K562 (cell line): ENCODE data around the gene MC1R. TPM values are rescaled to one million over a fixed set of nuclear protein-coding genes. Genes with fewer than 3 reads are reported as not detected.

ENCODE experiments used
- ATAC-seq: fragments of 200-7000 bp; cut with Tn5 transposase; 3 replicates; pipeline ENCODE4 v1.9.1; 2020; ENCODE audit warnings: moderate library complexity
- BruUV-seq: library from RNA; stranded (reverse); fragments of 400-500 nt; replicated peaks from 2 replicates; lab custom pipeline; 2021; lab: Mats Ljungman, UMichigan
- CTCF ChIA-PET: fragments of 300-600 bp; formaldehyde crosslinking; extraction: SDS; loops from one replicate; lab custom pipeline; 2021; ENCODE audit warnings: low intra/inter-chr PET ratio; lab: Yijun Ruan, JAX
- POLR2A ChIA-PET: fragments of 300-600, 350-650 bp; sonication (Branson Sonifier 250); formaldehyde crosslinking; extraction: SDS; loops from one replicate; lab custom pipeline; 2021; ENCODE audit warnings: antibody characterized with exemption, inconsistent platforms; lab: Yijun Ruan, JAX
- DNase-seq, 4 experiments: peaks; one replicate each; pipeline versions ENCODE4 v3.0.0 to v3.0.0-alpha.2; 2011 to 2018; ENCODE audit warnings: low spot score in 3 of 4, mixed read lengths in 3 of 4; ENCODE audit errors: extremely low read depth in 1 of 4
- FAIRE-seq: peaks from 2 replicates; lab custom pipeline; 2011; peaks lifted over from hg19 to GRCh38; lab: Jason Lieb, UNC
- H2AFZ ChIP-seq: 2 replicates; pipeline ENCODE4 v1.6.0; 2011; ENCODE audit warnings: low read depth, low read length, control low read depth, inconsistent platforms
- H3K27ac ChIP-seq: fragments of 200-600 bp; 3 replicates; pipeline ENCODE4 v1.8.0; 2011; ENCODE audit warnings: low read depth, mild to moderate bottlenecking, control low read depth, inconsistent platforms, low read length, moderate library complexity, mixed read lengths; ENCODE audit errors: extremely low read depth
- H3K27me3 ChIP-seq, 2 experiments: fragments of 300-600 bp in 1 of 2; 2 replicates in 1 of 2; 3 replicates in 1 of 2; pipeline versions ENCODE4 v1.6.0 to v1.8.0; 2011; ENCODE audit warnings: inconsistent platforms in 2 of 2, low read length in 2 of 2, mild to moderate bottlenecking in 1 of 2, mixed read lengths in 1 of 2, moderate library complexity in 1 of 2; ENCODE audit not compliant: control insufficient read depth in 2 of 2, insufficient read depth in 2 of 2
- H3K36me3 ChIP-seq: fragments of 300-600 bp; 3 replicates; pipeline ENCODE4 v1.8.0; 2011; ENCODE audit warnings: mild to moderate bottlenecking, low read length, inconsistent platforms; ENCODE audit not compliant: control insufficient read depth, insufficient read depth
- H3K4me1 ChIP-seq, 2 experiments: fragments of 200-600 bp in 1 of 2; replicated peaks in 1 of 2; 2 replicates in 1 of 2; 3 replicates in 1 of 2; pipeline versions ENCODE4 v1.5.1 to v1.8.0; 2011; ENCODE audit warnings: inconsistent platforms in 2 of 2, low read length in 2 of 2, mild to moderate bottlenecking in 1 of 2, mixed read lengths in 1 of 2, moderate library complexity in 1 of 2; ENCODE audit not compliant: control insufficient read depth in 2 of 2, insufficient read depth in 2 of 2
- H3K4me2 ChIP-seq: 2 replicates; pipeline ENCODE4 v1.6.1; 2011; ENCODE audit warnings: low read length, control low read depth, inconsistent platforms, mixed read lengths; ENCODE audit not compliant: insufficient read depth
- H3K4me3 ChIP-seq: fragments of 200-600 bp; sonication (generic), shearing (Covaris generic); 2 replicates; pipeline ENCODE4 v1.5.1; 2016; ENCODE audit warnings: control low read depth, inconsistent platforms
- H3K79me2 ChIP-seq: fragments of 200-600 bp; 3 replicates; pipeline ENCODE4 v1.8.0; 2011; ENCODE audit warnings: low read length, inconsistent platforms; ENCODE audit not compliant: control insufficient read depth, insufficient read depth
- H3K9ac ChIP-seq, 2 experiments: 2 replicates each; pipeline versions ENCODE4 v1.6.0 to v1.6.1; 2011; ENCODE audit warnings: low read depth in 2 of 2, low read length in 2 of 2, control low read depth in 1 of 2, inconsistent platforms in 1 of 2, mild to moderate bottlenecking in 1 of 2, mixed read lengths in 1 of 2; ENCODE audit not compliant: insufficient read depth in 1 of 2
- H3K9me1 ChIP-seq: one replicate; pipeline ENCODE4 v1.6.0; 2011; ENCODE audit warnings: inconsistent platforms, mild to moderate bottlenecking, low read length, moderate library complexity; ENCODE audit not compliant: control insufficient read depth, insufficient read depth
- H3K9me3 ChIP-seq: replicated peaks from 2 replicates; pipeline ENCODE4 v1.5.1; 2011; ENCODE audit warnings: low read depth, low read length, inconsistent platforms; ENCODE audit not compliant: control insufficient read depth, insufficient read depth
- H4K20me1 ChIP-seq: replicated peaks from 2 replicates; pipeline ENCODE4 v1.6.1; 2011; ENCODE audit warnings: low read length, inconsistent platforms, mixed read lengths; ENCODE audit not compliant: control insufficient read depth, insufficient read depth
- KLF6 ChIP-seq: fragments of 250-450 bp; sonication (Bioruptor Pico); IDR thresholded peaks from 2 replicates; pipeline ENCODE4 v1.4.0; 2020; ENCODE audit warnings: mild to moderate bottlenecking, moderate library complexity, borderline replicate concordance
- MCM7 ChIP-seq, 2 experiments: fragments of 450-650 bp; IDR thresholded peaks; 2 replicates each; pipeline ENCODE4 v1.6.1; 2016 to 2018
- SMARCA4 ChIP-seq: fragments of 450-650 bp; IDR thresholded peaks from 2 replicates; pipeline ENCODE4 v1.6.1; 2016
- TCF7 ChIP-seq: sonication (generic); IDR thresholded peaks from 2 replicates; pipeline ENCODE4 v1.6.1; 2016; ENCODE audit warnings: antibody characterized with exemption, borderline replicate concordance
- TSC22D4 ChIP-seq: fragments of 450-650 bp; IDR thresholded peaks from 2 replicates; pipeline ENCODE4 v1.6.1; 2016; ENCODE audit warnings: missing genetic modification characterization, missing biosample characterization, control low read depth
- WGBS: fragments of 100-300 bp; shearing (Covaris generic); methylation state at CpG from one replicate; pipeline ENCODE4 v1.1.6; 2016; ENCODE audit warnings: low coverage, mixed read lengths; ENCODE audit not compliant: insufficient coverage; ENCODE audit errors: missing lambda C conversion rate; 5-methylcytosine and 5-hydroxymethylcytosine counted together
- in situ Hi-C: fragments of 300-500 bp; cut with MboI; formaldehyde crosslinking; loops from 4 replicates; pipeline ENCODE4 v1.15.0; 2018; ENCODE audit warnings: inconsistent platforms, mixed read lengths
- intact Hi-C: fragments of 100-400 bp; cut with micrococcal nuclease; formaldehyde crosslinking; loops from 2 replicates; pipeline ENCODE4 v1.14.2; 2022
- polyA plus RNA-seq, 8 experiments: library from polyadenylated mRNA; depleted of rRNA in 4 of 8; stranded (reverse) in 5 of 8; unstranded in 3 of 8; fragments of >200 nt; fragmentation: Nextera tagmentation in 2 of 8; fragmentation: Illumina TruSeq in 1 of 8; extraction: Ambion mirVana in 2 of 8; extraction: Trizol in 1 of 8; gene quantifications; 2 replicates each; pipeline versions ENCODE4 v1.2.1 to v1.2.3, GENCODE V29; 2011 to 2014; ENCODE audit warnings: inconsistent platforms in 1 of 8, missing spikeins in 1 of 8
- total RNA-seq, 7 experiments: library from RNA; depleted of rRNA in 6 of 7; stranded (reverse); fragments of >200 nt in 6 of 7; fragmentation: Illumina TruSeq in 2 of 7; extraction: Trizol in 2 of 7; gene quantifications; 2 replicates each; pipeline versions ENCODE4 v1.2.1 to v1.2.3, GENCODE V29; 2011 to 2021; ENCODE audit warnings: low replicate concordance in 1 of 7
- TF ChIP-seq, protein P1 (sequence below): fragments of 200-800 bp; sonication (Bioruptor generic); IDR thresholded peaks from 2 replicates; pipeline ENCODE4 v1.6.1; 2016; ENCODE audit warnings: missing genetic modification characterization, missing compliant biosample characterization
- TF ChIP-seq, protein P2 (sequence below): sonication (generic); IDR thresholded peaks from 2 replicates; pipeline ENCODE4 v1.6.1; 2016

MC1R gene
- total and polyA plus RNA-seq, 9 of the 15 experiments (the other 6 are each of a cell fraction or from before 2014, with no cell fraction given), result 0.14 to 5.3 (median 2.5) TPM; not detected in 1

DNA sequence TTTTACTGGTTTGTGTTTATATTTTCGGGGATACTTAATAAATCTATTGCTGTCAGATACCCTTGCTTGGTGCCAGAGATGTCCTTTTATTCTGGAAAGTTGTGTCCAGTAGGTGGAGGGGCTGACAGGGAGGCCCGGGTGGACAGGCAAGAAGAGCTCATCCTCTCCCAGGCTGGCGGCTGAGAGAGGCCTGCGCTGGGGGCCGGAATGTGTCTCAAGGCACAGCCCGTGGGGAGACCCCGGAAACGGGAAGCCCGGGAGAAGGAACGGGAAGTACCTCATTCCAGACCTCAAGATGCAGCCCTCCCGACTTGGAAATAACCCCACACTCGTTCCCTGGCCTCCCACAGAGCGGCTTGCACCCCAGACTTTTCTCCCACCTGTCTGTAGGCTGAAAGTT is 17.4 kb downstream of the MC1R start:
- POLR2A ChIA-PET, result no interaction called here
- BruUV-seq, result no TSS peak
- TF ChIP-seq TSC22D4 (tag), result no peak
- TF ChIP-seq, protein P1, sequence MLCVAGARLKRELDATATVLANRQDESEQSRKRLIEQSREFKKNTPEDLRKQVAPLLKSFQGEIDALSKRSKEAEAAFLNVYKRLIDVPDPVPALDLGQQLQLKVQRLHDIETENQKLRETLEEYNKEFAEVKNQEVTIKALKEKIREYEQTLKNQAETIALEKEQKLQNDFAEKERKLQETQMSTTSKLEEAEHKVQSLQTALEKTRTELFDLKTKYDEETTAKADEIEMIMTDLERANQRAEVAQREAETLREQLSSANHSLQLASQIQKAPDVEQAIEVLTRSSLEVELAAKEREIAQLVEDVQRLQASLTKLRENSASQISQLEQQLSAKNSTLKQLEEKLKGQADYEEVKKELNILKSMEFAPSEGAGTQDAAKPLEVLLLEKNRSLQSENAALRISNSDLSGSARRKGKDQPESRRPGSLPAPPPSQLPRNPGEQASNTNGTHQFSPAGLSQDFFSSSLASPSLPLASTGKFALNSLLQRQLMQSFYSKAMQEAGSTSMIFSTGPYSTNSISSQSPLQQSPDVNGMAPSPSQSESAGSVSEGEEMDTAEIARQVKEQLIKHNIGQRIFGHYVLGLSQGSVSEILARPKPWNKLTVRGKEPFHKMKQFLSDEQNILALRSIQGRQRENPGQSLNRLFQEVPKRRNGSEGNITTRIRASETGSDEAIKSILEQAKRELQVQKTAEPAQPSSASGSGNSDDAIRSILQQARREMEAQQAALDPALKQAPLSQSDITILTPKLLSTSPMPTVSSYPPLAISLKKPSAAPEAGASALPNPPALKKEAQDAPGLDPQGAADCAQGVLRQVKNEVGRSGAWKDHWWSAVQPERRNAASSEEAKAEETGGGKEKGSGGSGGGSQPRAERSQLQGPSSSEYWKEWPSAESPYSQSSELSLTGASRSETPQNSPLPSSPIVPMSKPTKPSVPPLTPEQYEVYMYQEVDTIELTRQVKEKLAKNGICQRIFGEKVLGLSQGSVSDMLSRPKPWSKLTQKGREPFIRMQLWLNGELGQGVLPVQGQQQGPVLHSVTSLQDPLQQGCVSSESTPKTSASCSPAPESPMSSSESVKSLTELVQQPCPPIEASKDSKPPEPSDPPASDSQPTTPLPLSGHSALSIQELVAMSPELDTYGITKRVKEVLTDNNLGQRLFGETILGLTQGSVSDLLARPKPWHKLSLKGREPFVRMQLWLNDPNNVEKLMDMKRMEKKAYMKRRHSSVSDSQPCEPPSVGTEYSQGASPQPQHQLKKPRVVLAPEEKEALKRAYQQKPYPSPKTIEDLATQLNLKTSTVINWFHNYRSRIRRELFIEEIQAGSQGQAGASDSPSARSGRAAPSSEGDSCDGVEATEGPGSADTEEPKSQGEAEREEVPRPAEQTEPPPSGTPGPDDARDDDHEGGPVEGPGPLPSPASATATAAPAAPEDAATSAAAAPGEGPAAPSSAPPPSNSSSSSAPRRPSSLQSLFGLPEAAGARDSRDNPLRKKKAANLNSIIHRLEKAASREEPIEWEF (CRISPR knock-in tag), result no peak
- TF ChIP-seq TCF7, result no peak
- TF ChIP-seq KLF6 (CRISPR knock-in tag), result no peak
- TF ChIP-seq, protein P2, sequence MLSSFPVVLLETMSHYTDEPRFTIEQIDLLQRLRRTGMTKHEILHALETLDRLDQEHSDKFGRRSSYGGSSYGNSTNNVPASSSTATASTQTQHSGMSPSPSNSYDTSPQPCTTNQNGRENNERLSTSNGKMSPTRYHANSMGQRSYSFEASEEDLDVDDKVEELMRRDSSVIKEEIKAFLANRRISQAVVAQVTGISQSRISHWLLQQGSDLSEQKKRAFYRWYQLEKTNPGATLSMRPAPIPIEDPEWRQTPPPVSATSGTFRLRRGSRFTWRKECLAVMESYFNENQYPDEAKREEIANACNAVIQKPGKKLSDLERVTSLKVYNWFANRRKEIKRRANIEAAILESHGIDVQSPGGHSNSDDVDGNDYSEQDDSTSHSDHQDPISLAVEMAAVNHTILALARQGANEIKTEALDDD, result no peak
- no peak for TF ChIP-seq MCM7 (IDR thresholded peaks at IDR 0.05)
- TF ChIP-seq SMARCA4, result no peak
- in situ Hi-C loops (no loop called here), intact Hi-C loops (no loop called here)
- Histone ChIP-seq H3K4me3 (no peak overlapping the region), H3K27ac (no peak overlapping the region), H3K9me3 (no peaks in the 10 kb centered on the region), H3K4me1 (peaks cover 0 to 20% of the 10 kb centered on the region in 2 experiments; a peak in 2 of 5 replicates), H3K9me1 (no peaks in the 10 kb centered on the region), H3K79me2 (no peaks in the 10 kb centered on the region), H2AFZ (no peak overlapping the region), H3K9ac (no peak overlapping the region), H3K4me2 (no peak overlapping the region), H4K20me1 (no peaks in the 10 kb centered on the region; the same call in 1 of the 2 replicates), H3K27me3 (peaks cover 0 to 21% of the 10 kb centered on the region in 2 experiments; a peak in 2 of 5 replicates), H3K36me3 (no peaks in the 10 kb centered on the region)
- DNase-seq (no peak), ATAC-seq (no peak), FAIRE-seq (no peak)
- WGBS, result 30% methylated on average over 13 of the region's 13 CpGs
- CTCF ChIA-PET, result no interaction called here
